GM21737 (cell line): Measurements from ENCODE around the gene PRPF40A.

ENCODE experiments used
- ATAC-seq: cut with Tn5 transposase; IDR thresholded peaks from one replicate; pipeline ENCODE4 v1.9.1; 2021; ENCODE audit warnings: mild to moderate bottlenecking, moderate library complexity; ENCODE audit not compliant: unreplicated experiment

Gene PRPF40A

GRCh38 chr2:152655880-152656279 lies 61.4 kb downstream of the PRPF40A start:
- no peak for ATAC-seq

GRCh38 chr2:152651834-152652233 lies 65.4 kb downstream of the PRPF40A start:
- ATAC-seq: no peak

GRCh38 chr2:152650768-152651371 lies 66.4 kb downstream of the PRPF40A start:
- ATAC-seq: no peak

- no peak for ATAC-seq
Measured at GRCh38 chr2:152649997-152650396, 67.3 kb downstream of the PRPF40A start.

GRCh38 chr2:152648336-152648735 lies 68.9 kb downstream of the PRPF40A start:
- ATAC-seq: no peak

- ATAC-seq: no peak
Measured at GRCh38 chr2:152647552-152647951, 69.7 kb downstream of the PRPF40A start.

- no peak for ATAC-seq
Measured at GRCh38 chr2:152646775-152647174, 70.5 kb downstream of the PRPF40A start.

- ATAC-seq: no peak
Measured at GRCh38 chr2:152646264-152646663, 71.0 kb downstream of the PRPF40A start.

- ATAC-seq: no peak
Measured at GRCh38 chr2:152644189-152644873, 72.9 kb downstream of the PRPF40A start.

GRCh38 chr2:152638590-152638989 lies 78.7 kb downstream of the PRPF40A start:
- ATAC-seq: no peak

- ATAC-seq: no peak
Measured at GRCh38 chr2:152638056-152638455, 79.2 kb downstream of the PRPF40A start.

- ATAC-seq: no peak
Measured at GRCh38 chr2:152637251-152637650, 80.0 kb downstream of the PRPF40A start.

- ATAC-seq: no peak
Measured at GRCh38 chr2:152635635-152636298, 81.5 kb downstream of the PRPF40A start.

- ATAC-seq: no peak
Measured at GRCh38 chr2:152632736-152633135, 84.5 kb downstream of the PRPF40A start.

- ATAC-seq: no peak
Measured at GRCh38 chr2:152630466-152630865, 86.8 kb downstream of the PRPF40A start.

GRCh38 chr2:152629202-152629601 lies 88.1 kb downstream of the PRPF40A start:
- no peak for ATAC-seq

- no peak for ATAC-seq
Measured at GRCh38 chr2:152627351-152627957, 89.8 kb downstream of the PRPF40A start.

- no peak for ATAC-seq
Measured at GRCh38 chr2:152626911-152627339, 90.3 kb downstream of the PRPF40A start.

GRCh38 chr2:152624805-152625204 lies 92.5 kb downstream of the PRPF40A start:
- no peak for ATAC-seq

- ATAC-seq: no peak
Measured at GRCh38 chr2:152623775-152624174, 93.5 kb downstream of the PRPF40A start.

- no peak for ATAC-seq
Measured at GRCh38 chr2:152623076-152623740, 94.1 kb downstream of the PRPF40A start.
